SK-N-MC (cell line): ENCODE results near the gene NRCAM.

Experiments used
- EZH2 ChIP-seq: fragments of 200-600 bp; sonication (generic); IDR thresholded peaks from one replicate; pipeline ENCODE4 v1.6.1; 2017; ENCODE audit warnings: antibody characterized with exemption
- POLR2AphosphoS5 ChIP-seq: IDR thresholded peaks from 2 replicates; pipeline ENCODE4 v1.6.1; 2012; ENCODE audit warnings: mild to moderate bottlenecking, low read depth, low read length, borderline replicate concordance

DNA sequence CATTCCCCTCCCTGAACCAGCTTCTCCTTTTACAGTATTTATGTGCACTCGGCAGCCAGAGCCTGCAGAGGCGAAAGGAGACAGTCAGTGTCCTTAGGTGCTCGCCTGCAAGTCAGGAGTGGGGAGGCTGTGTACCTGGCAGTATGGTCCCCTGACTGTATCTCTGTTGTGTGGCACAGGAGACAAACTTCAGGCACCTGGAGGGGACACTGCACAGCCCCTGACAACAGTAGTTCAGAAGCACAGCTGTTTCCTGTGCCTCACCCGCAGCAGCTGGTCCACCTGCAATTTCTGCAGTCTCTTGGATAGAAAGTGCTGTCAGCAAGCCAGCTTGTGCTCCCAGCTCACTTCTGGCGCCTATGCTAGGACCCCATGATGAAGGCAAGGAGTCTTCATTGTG is 252.7 kb downstream of the NRCAM start:
- TF ChIP-seq EZH2 = no peak
- no peak for TF ChIP-seq POLR2AphosphoS5
